T-helper 2 cell treated with Interferon-gamma antibody and Interleukin-4, amounts not matched to agents 5 μg/mL and 100 μg/mL, for 36 hours (primary cell): ENCODE data around the gene SMTNL2.
"Not testable (repeated sequence)": the region's sequence is repeated elsewhere in the genome, so short reads cannot be mapped to it uniquely, and the experiment has no call there.

Experiments used
- DNase-seq: peaks from one replicate; pipeline ENCODE4 v3.0.0; 2021; ENCODE audit warnings: low spot score
- H3K27ac Mint-ChIP-seq: one replicate; pipeline ENCODE4 v1.8.0; 2021; ENCODE audit warnings: mild to moderate bottlenecking, mixed read lengths
- H3K27me3 Mint-ChIP-seq: one replicate; pipeline ENCODE4 v1.8.0; 2021; ENCODE audit warnings: low read depth, mixed read lengths
- H3K36me3 Mint-ChIP-seq: one replicate; pipeline ENCODE4 v1.8.0; 2021; ENCODE audit warnings: low read depth, mixed read lengths
- H3K4me1 Mint-ChIP-seq: one replicate; pipeline ENCODE4 v1.8.0; 2021; ENCODE audit warnings: low read depth, mixed read lengths
- H3K4me3 Mint-ChIP-seq: one replicate; pipeline ENCODE4 v1.8.0; 2022; ENCODE audit warnings: mild to moderate bottlenecking, moderate library complexity, mixed read lengths
- H3K9me3 Mint-ChIP-seq: one replicate; pipeline ENCODE4 v1.8.0; 2021; ENCODE audit warnings: mixed read lengths

Gene SMTNL2

DNA sequence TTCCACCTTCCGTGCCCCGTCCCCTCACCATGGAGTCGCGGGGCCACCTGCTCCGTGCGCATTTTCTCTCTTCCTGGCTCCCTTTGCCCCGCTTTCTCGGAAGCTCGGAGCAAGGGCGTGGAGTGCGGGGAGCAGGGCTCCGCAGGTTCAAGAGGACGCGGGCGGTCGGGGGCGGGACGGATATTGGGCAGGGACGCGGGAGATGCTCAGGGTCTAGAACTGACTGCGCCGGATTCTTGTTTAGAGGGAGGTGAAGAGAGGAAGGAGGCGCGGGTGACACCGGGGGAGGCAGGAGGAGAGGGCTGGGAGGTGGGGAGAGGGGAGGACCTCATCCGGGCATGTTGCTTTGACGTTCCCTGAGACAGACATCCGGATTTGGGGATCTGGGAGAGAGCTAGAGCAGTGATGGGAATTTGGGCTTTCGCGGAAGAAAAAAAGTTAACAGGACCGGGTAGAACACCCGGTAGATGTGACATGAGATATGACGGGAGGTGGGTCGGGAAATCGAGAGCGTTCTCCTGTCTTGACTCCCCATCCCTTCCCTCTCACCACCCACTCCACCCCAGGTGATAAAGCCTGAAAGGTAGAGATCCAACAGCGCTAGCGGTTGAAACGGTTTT lies 56.4 kb downstream of the SMTNL2 start:
- H3K4me1 Mint-ChIP-seq = peaks cover 16% of the 10 kb centered on the region
- H3K9me3 Mint-ChIP-seq, H3K27ac Mint-ChIP-seq, DNase-seq, H3K36me3 Mint-ChIP-seq: not testable (repeated sequence)
- H3K27me3 Mint-ChIP-seq = peaks cover 76% of the 10 kb centered on the region
- H3K4me3 Mint-ChIP-seq = peak overlapping the region; percentile 18

DNA sequence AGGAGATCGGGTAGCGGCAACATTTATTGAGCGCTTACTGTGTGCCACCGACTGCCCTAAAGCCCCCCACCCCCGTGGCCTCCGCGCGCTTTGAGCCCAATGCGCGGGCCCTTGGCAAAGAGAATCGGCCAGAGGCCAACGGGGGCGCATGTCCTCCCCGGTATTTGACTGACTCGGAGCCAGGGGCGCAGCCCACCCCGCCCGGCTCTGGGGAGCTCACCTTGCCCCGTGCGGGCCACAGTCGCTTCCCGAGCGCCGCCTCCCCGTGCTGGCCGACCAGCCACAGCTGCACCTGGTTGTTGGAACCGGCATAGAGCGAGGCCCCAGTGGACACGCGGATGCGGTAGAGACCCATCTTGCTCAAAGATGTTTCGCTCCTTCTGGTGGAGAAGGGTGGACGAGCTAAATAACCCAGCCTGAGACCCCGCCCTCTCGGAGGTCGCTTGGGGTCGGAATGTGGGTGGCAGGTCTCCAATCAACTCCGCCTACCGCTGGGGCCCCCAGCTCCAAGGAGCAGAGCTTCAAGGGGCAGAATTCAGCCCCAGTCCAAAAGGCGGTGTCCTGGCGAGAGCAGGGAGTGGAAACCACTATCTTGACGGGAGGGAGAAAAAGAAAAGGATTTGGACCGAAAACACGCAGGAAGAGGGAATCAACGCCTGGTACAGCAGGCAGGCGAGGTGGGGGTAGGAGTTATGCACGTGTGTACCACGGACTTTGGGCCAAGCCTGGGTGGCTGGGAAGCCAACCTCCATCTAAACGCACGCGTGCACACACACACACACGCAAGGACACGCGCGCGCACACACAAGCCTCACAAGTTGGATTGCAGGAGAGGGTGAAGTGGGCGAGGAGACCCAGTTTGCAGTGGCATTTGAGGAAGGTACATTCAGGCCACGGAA lies 57.2 kb downstream of the SMTNL2 start, which contains the start of gene ALOX15:
Gene ALOX15, minus strand, starts transcription at position 382 of the 899 bp plus-strand sequence. Its CDS starts 27 bp downstream, at position 355.
- Mint-ChIP-seq H3K4me3 (peak within 1 kb of the TSS; percentile 18), H3K36me3 (no peaks in the 10 kb centered on the region), H3K9me3 (no peaks in the 10 kb centered on the region), H3K27ac (no peak within 1 kb of the TSS), H3K4me1 (peaks cover 8% of the 10 kb centered on the region), H3K27me3 (peaks cover 71% of the 10 kb centered on the region)
- no peak for DNase-seq

DNA sequence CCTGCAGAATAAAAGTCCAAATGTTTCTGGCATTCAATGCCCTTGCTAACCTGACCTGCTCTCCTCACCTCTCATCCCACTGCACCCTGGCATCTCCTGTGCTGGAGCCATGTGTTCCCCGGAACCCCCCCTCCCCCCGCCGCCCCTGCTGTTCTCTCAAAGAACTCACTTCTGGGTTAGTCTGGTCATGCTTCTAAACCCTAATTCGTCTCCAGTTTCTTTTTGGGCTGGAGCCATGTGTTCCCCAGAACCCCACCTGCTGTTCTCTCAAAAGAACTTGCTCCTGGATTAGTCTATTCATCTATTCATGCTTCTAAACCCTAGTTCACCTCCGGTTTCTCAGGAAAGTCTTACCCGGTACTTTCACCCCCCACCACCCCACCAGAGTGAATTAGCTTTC lies 58.0 kb downstream of the SMTNL2 start:
- Mint-ChIP-seq H3K27me3 (peaks cover 68% of the 10 kb centered on the region), H3K36me3 (no peaks in the 10 kb centered on the region), H3K4me1 (peaks cover 7% of the 10 kb centered on the region), H3K27ac (no peak overlapping the region), H3K4me3 (no peak overlapping the region), H3K9me3 (no peaks in the 10 kb centered on the region)
- no peak for DNase-seq

DNA sequence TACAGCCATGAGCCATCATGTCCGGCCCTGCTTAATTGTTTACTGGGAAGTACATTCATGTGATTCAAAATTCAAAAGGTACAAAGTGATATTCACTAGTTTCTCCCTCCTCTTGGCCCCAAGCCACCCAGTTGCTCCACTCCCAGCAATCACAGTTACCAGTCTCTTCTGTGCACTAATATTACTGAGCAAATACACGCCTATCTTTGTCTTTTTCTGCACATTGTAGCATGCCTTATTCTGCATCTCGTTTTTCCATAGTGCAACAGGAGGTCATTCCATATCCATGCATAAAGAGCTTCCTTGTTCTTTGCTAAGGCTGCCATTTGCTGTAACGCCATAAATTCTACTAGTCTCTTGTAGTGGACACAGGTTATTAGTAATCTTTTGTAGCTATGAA lies 59.3 kb downstream of the SMTNL2 start:
- Mint-ChIP-seq H3K9me3 (no peaks in the 10 kb centered on the region), H3K36me3 (no peaks in the 10 kb centered on the region), H3K4me1 (peaks cover 5% of the 10 kb centered on the region), H3K4me3 (no peak overlapping the region), H3K27ac (no peak overlapping the region), H3K27me3 (peaks cover 61% of the 10 kb centered on the region)
- no peak for DNase-seq

DNA sequence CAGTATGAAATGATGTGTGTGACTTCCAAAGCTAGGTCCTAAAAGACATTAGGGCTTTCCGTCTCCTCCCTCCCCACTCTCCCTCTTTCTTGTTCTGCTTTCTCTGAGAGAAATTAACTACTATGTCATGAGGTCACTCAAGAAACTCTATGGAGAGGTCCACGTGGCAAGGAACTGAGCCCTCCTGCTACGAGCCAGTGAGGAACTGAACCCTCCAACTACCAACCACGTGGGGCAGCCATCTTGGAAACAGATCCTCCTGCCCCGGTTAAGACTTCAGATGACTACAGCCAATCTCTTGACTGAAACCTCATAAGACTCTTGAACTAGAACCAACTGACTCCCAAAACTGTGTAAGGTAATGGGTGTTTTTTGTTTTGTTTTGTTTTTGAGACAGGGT lies 61.3 kb downstream of the SMTNL2 start:
- DNase-seq = no peak
- peaks cover 54% of the 10 kb centered on the region for H3K27me3 Mint-ChIP-seq
- no peak overlapping the region for H3K4me3 Mint-ChIP-seq
- peaks cover 2% of the 10 kb centered on the region for H3K4me1 Mint-ChIP-seq
- no peak overlapping the region for H3K27ac Mint-ChIP-seq
- no peaks in the 10 kb centered on the region for H3K36me3 Mint-ChIP-seq
- no peaks in the 10 kb centered on the region for H3K9me3 Mint-ChIP-seq

DNA sequence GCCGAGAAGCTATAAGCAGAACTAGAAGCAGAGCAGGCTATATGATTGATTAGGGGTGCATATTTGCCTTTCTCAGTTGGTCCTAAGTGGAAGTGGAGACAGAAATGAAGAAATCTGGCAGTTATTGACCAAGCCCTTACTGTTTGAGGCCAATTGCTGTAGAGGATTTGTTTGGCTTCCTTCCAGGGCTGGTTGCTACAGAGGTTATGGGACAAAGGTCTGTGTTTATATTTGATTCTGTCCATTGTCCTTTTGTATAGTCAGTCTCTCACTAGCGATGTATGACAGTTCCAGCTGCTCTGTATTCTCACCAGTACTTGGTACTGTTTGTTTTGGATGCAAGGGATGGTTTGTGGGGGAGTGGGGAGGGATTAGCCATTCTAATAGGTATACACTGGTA lies 64.4 kb downstream of the SMTNL2 start:
- DNase-seq = no peak
- no peaks in the 10 kb centered on the region for H3K9me3 Mint-ChIP-seq
- H3K4me3 Mint-ChIP-seq = no peak overlapping the region
- H3K36me3 Mint-ChIP-seq = no peaks in the 10 kb centered on the region
- peaks cover 32% of the 10 kb centered on the region for H3K27me3 Mint-ChIP-seq
- no peak overlapping the region for H3K27ac Mint-ChIP-seq
- H3K4me1 Mint-ChIP-seq = no peaks in the 10 kb centered on the region

DNA sequence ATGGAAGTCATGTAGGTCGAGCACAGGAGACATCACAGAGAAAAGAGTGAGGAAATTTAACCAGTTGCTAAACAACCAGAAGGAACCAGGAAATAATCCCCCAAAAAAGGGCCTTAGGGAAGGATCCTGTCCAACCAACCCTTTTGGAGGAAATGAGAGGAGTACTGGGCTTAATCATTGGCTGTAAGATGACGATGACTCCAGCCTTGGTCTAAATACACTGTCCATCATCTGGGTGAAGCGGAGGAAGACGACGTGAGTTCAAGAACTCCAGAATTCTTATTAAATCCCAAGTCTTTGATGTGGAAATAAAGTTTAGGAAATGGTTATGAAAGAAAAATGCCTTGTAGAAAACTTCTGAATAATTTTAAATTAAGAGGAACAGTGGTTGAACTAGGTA lies 68.7 kb downstream of the SMTNL2 start:
- no peaks in the 10 kb centered on the region for H3K36me3 Mint-ChIP-seq
- H3K27ac Mint-ChIP-seq = no peak overlapping the region
- DNase-seq = no peak
- peaks cover 5% of the 10 kb centered on the region for H3K4me1 Mint-ChIP-seq
- no peak overlapping the region for H3K4me3 Mint-ChIP-seq
- no peaks in the 10 kb centered on the region for H3K9me3 Mint-ChIP-seq
- peaks cover 12% of the 10 kb centered on the region for H3K27me3 Mint-ChIP-seq

DNA sequence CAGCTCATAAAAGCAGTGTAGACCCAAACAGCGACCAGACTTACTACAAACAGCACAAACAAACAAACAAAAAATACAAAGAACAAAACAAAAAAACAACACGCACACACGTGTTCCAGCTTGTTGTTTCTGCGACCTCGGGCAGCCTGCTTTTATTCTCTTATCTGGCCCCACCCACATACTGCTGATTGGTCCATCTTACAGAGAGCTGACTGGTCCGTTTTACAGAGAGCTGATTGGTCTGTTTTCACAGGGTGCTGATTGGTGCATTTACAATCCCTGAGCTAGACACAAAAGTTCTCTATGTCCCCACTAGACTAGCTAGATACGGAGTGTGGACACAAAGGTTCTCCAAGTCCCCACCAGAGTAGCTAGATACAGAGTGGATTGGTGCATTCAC lies 71.6 kb downstream of the SMTNL2 start:
- not testable (repeated sequence) for H3K9me3 Mint-ChIP-seq, H3K36me3 Mint-ChIP-seq, DNase-seq, H3K4me3 Mint-ChIP-seq, H3K27ac Mint-ChIP-seq, H3K27me3 Mint-ChIP-seq
- H3K4me1 Mint-ChIP-seq = peaks cover 11% of the 10 kb centered on the region

DNA sequence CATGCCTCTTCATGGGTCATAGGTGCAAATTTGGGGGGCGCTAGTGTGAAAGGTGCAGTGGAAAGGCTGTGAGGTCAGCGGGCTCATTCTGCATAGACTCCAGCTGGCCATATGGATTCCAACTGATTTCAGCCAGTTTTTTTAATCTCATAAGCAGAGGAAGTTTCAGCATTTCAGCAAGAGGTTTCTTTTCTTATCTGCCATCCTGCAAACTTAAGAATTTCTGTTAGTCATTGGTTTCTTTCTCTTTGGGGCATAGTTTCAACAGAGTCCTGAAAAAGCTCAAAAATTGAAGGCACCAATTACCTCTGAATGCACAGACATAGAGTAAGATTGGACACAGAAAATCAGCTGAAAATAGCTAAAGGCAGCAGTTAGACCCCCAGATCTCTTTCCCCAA lies 73.3 kb downstream of the SMTNL2 start:
- DNase-seq = no peak
- Mint-ChIP-seq H3K27me3 (peaks cover 4% of the 10 kb centered on the region), H3K9me3 (no peaks in the 10 kb centered on the region), H3K4me3 (no peak overlapping the region), H3K36me3 (no peaks in the 10 kb centered on the region), H3K4me1 (peaks cover 14% of the 10 kb centered on the region), H3K27ac (no peak overlapping the region)
